GM12892 (cell line): Measurements from ENCODE around the gene NFASC.

Experiments used
- POLR2A ChIP-seq: IDR thresholded peaks from 2 replicates; pipeline ENCODE4 v1.6.1; 2011; ENCODE audit warnings: low read depth, low read length, control low read depth
- POLR2AphosphoS5 ChIP-seq: IDR thresholded peaks from 2 replicates; pipeline ENCODE4 v1.6.1; 2011; ENCODE audit warnings: low read depth, low read length, control low read depth

DNA sequence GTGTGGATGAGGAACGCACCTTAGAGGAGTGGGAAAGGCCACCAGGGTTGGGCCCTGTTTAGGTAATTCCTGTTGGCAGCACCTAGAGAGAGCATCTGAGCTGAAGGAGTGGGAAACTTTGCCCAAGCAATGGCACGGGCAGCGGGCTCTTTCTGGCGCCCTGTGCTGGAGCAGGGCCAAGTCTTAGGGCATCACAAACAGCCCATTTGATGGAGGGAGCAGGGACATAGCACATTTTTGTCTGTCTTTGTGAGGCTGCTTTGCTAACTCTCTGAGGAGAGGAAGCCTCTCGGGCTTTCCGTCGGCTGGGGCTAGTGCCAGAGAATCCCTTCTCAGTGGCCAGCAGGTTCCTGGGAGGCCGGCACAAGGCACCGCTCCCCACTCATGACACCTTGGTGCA lies 149.8 kb downstream of the NFASC start:
- TF ChIP-seq POLR2A = no peak
- no peak for TF ChIP-seq POLR2AphosphoS5
